Subcutaneous abdominal adipose tissue (tissue), 5 donors: ENCODE results near the gene GABRA4.

Source experiments
- H3K27ac ChIP-seq: one replicate; pipeline ENCODE4 v1.7.0; 2013; ENCODE audit warnings: low read depth, mild to moderate bottlenecking, inconsistent platforms, low read length, moderate library complexity
- H3K27me3 ChIP-seq, 5 donors: one replicate each; pipeline ENCODE4 v1.7.0; 2013; ENCODE audit warnings: low read length in 5 of 5, inconsistent platforms in 1 of 5; ENCODE audit not compliant: control insufficient read depth in 5 of 5, insufficient read depth in 4 of 5
- H3K36me3 ChIP-seq, 5 donors: one replicate each; pipeline ENCODE4 v1.7.0; 2013; ENCODE audit warnings: low read length in 5 of 5; ENCODE audit not compliant: control insufficient read depth in 5 of 5, insufficient read depth in 5 of 5
- H3K4me1 ChIP-seq, 5 donors: one replicate each; pipeline ENCODE4 v1.7.0; 2013; ENCODE audit warnings: low read length in 5 of 5, mild to moderate bottlenecking in 3 of 5, moderate library complexity in 1 of 5; ENCODE audit not compliant: control insufficient read depth in 5 of 5, insufficient read depth in 5 of 5
- H3K4me3 ChIP-seq, 5 donors: one replicate each; pipeline ENCODE4 v1.7.0; 2013; ENCODE audit warnings: low read length in 5 of 5, low read depth in 1 of 5
- H3K9ac ChIP-seq, 5 donors: one replicate each; pipeline ENCODE4 v1.7.0; 2013; ENCODE audit warnings: low read length in 5 of 5, mild to moderate bottlenecking in 4 of 5, moderate library complexity in 3 of 5
- H3K9me3 ChIP-seq, 5 donors: one replicate each; pipeline ENCODE4 v1.7.0; 2013; ENCODE audit warnings: low read length in 5 of 5; ENCODE audit not compliant: control insufficient read depth in 5 of 5
- donor health status: healthy.
- donor health status: healthy.
- donor health status: healthy.
- donor health status: healthy.
- donor health status: healthy.

GABRA4 gene

GRCh38 chr4:46894826-46895225 is 98.6 kb downstream of the GABRA4 start:
- H3K9ac ChIP-seq, result no peak overlapping the region
- no peaks in the 10 kb centered on the region for H3K36me3 ChIP-seq
- H3K27me3 ChIP-seq, result no peaks in the 10 kb centered on the region
- no peaks in the 10 kb centered on the region for H3K9me3 ChIP-seq
- H3K27ac ChIP-seq, result no peak overlapping the region
- peaks cover 0 to 3% (median 0%) of the 10 kb centered on the region in 5 donors for H3K4me1 ChIP-seq
- no peak overlapping the region for H3K4me3 ChIP-seq

- peaks cover 0 to 3% (median 0%) of the 10 kb centered on the region in 5 donors for H3K4me1 ChIP-seq
- H3K9me3 ChIP-seq, result no peaks in the 10 kb centered on the region
- no peaks in the 10 kb centered on the region for H3K36me3 ChIP-seq
- H3K27me3 ChIP-seq, result no peaks in the 10 kb centered on the region
- H3K9ac ChIP-seq, result no peak overlapping the region
- no peak overlapping the region for H3K27ac ChIP-seq
- H3K4me3 ChIP-seq, result no peak overlapping the region
Measured at GRCh38 chr4:46890056-46890455, 103.3 kb downstream of the GABRA4 start.

GRCh38 chr4:46889410-46889809 is 104.0 kb downstream of the GABRA4 start:
- H3K9me3 ChIP-seq, result no peaks in the 10 kb centered on the region
- peaks cover 0 to 3% (median 0%) of the 10 kb centered on the region in 5 donors for H3K4me1 ChIP-seq
- no peak overlapping the region for H3K27ac ChIP-seq
- no peaks in the 10 kb centered on the region for H3K27me3 ChIP-seq
- H3K4me3 ChIP-seq, result no peak overlapping the region
- H3K36me3 ChIP-seq, result no peaks in the 10 kb centered on the region
- H3K9ac ChIP-seq, result no peak overlapping the region

GRCh38 chr4:46886711-46887110 is 106.7 kb downstream of the GABRA4 start:
- Histone ChIP-seq H3K27ac (no peak overlapping the region), H3K27me3 (no peaks in the 10 kb centered on the region), H3K9ac (no peak overlapping the region), H3K36me3 (no peaks in the 10 kb centered on the region), H3K4me1 (no peaks in the 10 kb centered on the region), H3K4me3 (no peak overlapping the region), H3K9me3 (no peaks in the 10 kb centered on the region)

- no peaks in the 10 kb centered on the region for H3K4me1 ChIP-seq
- no peak overlapping the region for H3K4me3 ChIP-seq
- H3K27me3 ChIP-seq, result no peaks in the 10 kb centered on the region
Measured at GRCh38 chr4:46878641-46879040, 114.7 kb downstream of the GABRA4 start.

GRCh38 chr4:46874811-46875210 is 118.6 kb downstream of the GABRA4 start:
- Histone ChIP-seq H3K9me3 (peaks cover 0 to 7% (median 0%) of the 10 kb centered on the region in 5 donors), H3K27ac (no peak overlapping the region), H3K9ac (no peak overlapping the region), H3K36me3 (no peaks in the 10 kb centered on the region), H3K4me1 (no peaks in the 10 kb centered on the region), H3K27me3 (no peaks in the 10 kb centered on the region), H3K4me3 (no peak overlapping the region)

More at GRCh38 chr4:46878641-46879040, 114.7 kb downstream of the GABRA4 start:
- Histone ChIP-seq H3K9me3 (no peaks in the 10 kb centered on the region), H3K36me3 (no peaks in the 10 kb centered on the region), H3K9ac (no peak overlapping the region), H3K27ac (no peak overlapping the region)

- no peaks in the 10 kb centered on the region for H3K4me1 ChIP-seq
- no peak overlapping the region for H3K9ac ChIP-seq
- no peaks in the 10 kb centered on the region for H3K36me3 ChIP-seq
- no peak overlapping the region for H3K27ac ChIP-seq
- H3K4me3 ChIP-seq, result no peak overlapping the region
- peaks cover 0 to 11% (median 0%) of the 10 kb centered on the region in 5 donors for H3K9me3 ChIP-seq
- peaks cover 0 to 3% (median 0%) of the 10 kb centered on the region in 5 donors for H3K27me3 ChIP-seq
Measured at GRCh38 chr4:46870411-46870810, 123.0 kb downstream of the GABRA4 start.
